HL-60/S4 (cell line): Measurements from ENCODE around the gene EGFLAM.

Source experiments
- in situ Hi-C: fragments of 300-500 bp; cut with MboI; formaldehyde crosslinking; loops from 2 replicates; pipeline ENCODE4 v1.14.3; 2022; ENCODE audit warnings: low sequenced_read_pairs

EGFLAM gene

GRCh38 chr5:38265546-38266179, 7.3 kb downstream of the EGFLAM start:
- in situ Hi-C loops: no loop called here

- in situ Hi-C loops: no loop called here
Measured at GRCh38 chr5:38267372-38267771, 9.0 kb downstream of the EGFLAM start.

GRCh38 chr5:38273626-38274025, 15.3 kb downstream of the EGFLAM start:
- in situ Hi-C loops: no loop called here

- in situ Hi-C loops: no loop called here
Measured at GRCh38 chr5:38274370-38274769, 16.0 kb downstream of the EGFLAM start.

GRCh38 chr5:38284384-38284783, 26.0 kb downstream of the EGFLAM start:
- in situ Hi-C loops: no loop called here

- in situ Hi-C loops: no loop called here
Measured at GRCh38 chr5:38285226-38285625, 26.9 kb downstream of the EGFLAM start.

- in situ Hi-C loops: no loop called here
Measured at GRCh38 chr5:38286002-38286401, 27.6 kb downstream of the EGFLAM start.

- in situ Hi-C loops: no loop called here
Measured at GRCh38 chr5:38287124-38287523, 28.8 kb downstream of the EGFLAM start.

- in situ Hi-C loops: no loop called here
Measured at GRCh38 chr5:38289457-38289856, 31.1 kb downstream of the EGFLAM start.

- in situ Hi-C loops: no loop called here
Measured at GRCh38 chr5:38290028-38290653, 31.8 kb downstream of the EGFLAM start.

GRCh38 chr5:38291355-38291754, 33.0 kb downstream of the EGFLAM start:
- in situ Hi-C loops: no loop called here

- in situ Hi-C loops: no loop called here
Measured at GRCh38 chr5:38292228-38292627, 33.9 kb downstream of the EGFLAM start.

GRCh38 chr5:38295751-38296150, 37.4 kb downstream of the EGFLAM start:
- in situ Hi-C loops: no loop called here

- in situ Hi-C loops: no loop called here
Measured at GRCh38 chr5:38297830-38298608, 39.7 kb downstream of the EGFLAM start.

GRCh38 chr5:38299585-38299984, 41.2 kb downstream of the EGFLAM start:
- in situ Hi-C loops: no loop called here

- in situ Hi-C loops: no loop called here
Measured at GRCh38 chr5:38305148-38305547, 46.8 kb downstream of the EGFLAM start.

GRCh38 chr5:38307845-38308244, 49.5 kb downstream of the EGFLAM start:
- in situ Hi-C loops: no loop called here

GRCh38 chr5:38316544-38317224, 58.3 kb downstream of the EGFLAM start:
- in situ Hi-C loops: no loop called here

GRCh38 chr5:38317868-38318267, 59.5 kb downstream of the EGFLAM start:
- in situ Hi-C loops: no loop called here

GRCh38 chr5:38319491-38319890, 61.1 kb downstream of the EGFLAM start:
- in situ Hi-C loops: no loop called here

- in situ Hi-C loops: no loop called here
Measured at GRCh38 chr5:38321978-38322377, 63.6 kb downstream of the EGFLAM start.
